ENCODE results near the gene DCC. TPM values are rescaled to one million over a fixed set of nuclear protein-coding genes. Genes with fewer than 3 reads are reported as not detected.

Gene DCC
- total and polyA plus RNA-seq, 4 experiments from 2014 or later, result not detected

DNA sequence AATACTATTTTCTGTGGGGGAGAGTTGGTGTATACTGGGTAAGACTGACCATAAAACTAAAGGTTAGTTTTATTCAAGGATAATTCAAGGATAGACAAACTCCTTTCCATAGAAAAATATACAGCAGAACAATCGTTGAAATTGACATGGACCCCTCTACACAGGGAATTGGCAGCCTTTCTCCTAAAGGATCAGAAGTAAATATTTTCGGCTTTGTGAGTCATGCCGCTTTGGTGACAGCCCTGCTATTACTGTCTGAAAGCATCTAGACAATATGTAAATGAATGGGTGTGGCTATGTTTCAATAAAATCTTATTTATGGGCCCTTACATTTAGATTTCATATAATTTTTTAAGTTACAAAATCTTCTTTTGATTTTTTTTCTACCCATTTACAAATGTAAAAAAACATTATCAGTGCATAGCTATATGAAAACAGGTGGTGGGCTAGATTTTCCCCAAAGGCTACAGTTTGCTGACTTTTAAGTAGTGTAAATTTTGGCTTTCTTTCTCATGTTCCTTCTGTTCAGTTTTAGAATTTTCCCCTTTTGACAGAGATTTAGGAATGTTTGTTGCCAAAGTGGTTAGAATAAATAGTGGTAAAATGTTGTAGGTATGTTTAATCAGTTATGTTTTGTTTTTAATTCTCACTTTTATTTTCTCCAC lies 270.6 kb downstream of the DCC start:
- Histone ChIP-seq H3K27ac (ENCODE audit: low read depth, low read length) (no peak overlapping the region), H3K4me1 (ENCODE audit: insufficient read depth, low read length) (no peaks in the 10 kb centered on the region), H3K9me3 (ENCODE audit: control insufficient read depth in 1 of 2, low read length in 2 of 2) (no peaks in the 10 kb centered on the region), H3K4me3 (ENCODE audit: low read length in 2 of 2) (no peak overlapping the region), H3K27me3 (ENCODE audit: insufficient read depth, low read length) (no peaks in the 10 kb centered on the region), H3K36me3 (ENCODE audit: insufficient read depth, low read length) (no peaks in the 10 kb centered on the region)
- no peak overlapping the region for H3K4me3 Mint-ChIP-seq
- POLR2A ChIA-PET (ENCODE audit: partially characterized antibody), result no interaction called here
- peaks cover 0 to 5% (median 2%) of the 10 kb centered on the region in 8 donors for H3K9me3 Mint-ChIP-seq
- H3K36me3 Mint-ChIP-seq, result no peaks in the 10 kb centered on the region
- H3K27me3 Mint-ChIP-seq, result no peaks in the 10 kb centered on the region
- H3K4me1 Mint-ChIP-seq, result no peaks in the 10 kb centered on the region
- intact Hi-C loops (cut with micrococcal nuclease), result no loop called here
- no peak for DNase-seq
- CTCF ChIA-PET (ENCODE audit: partially characterized antibody), result no interaction called here
- H3K27ac Mint-ChIP-seq, result no peak overlapping the region

DNA sequence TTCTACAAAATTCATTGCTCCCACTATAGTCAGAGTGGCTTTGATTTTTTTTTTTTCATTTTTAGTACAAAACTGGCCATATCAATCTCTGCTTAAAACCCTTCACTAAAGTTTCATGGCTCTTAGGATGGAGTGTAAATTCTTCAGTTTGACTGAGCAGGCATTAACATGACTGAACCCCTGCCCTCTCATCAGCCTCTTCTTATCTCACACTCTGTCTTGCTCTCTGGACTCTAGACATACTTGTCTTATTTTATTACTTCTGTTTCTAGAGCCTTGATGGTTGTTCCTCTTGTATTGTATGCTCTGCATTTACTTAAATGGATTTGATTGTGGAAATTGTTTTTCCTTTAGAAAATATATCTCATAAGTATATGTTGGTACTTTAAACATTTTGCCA lies 272.4 kb downstream of the DCC start:
- DNase-seq, result no peak
- no peaks in the 10 kb centered on the region for H3K9me3 ChIP-seq (ENCODE audit: control insufficient read depth in 1 of 2, low read length in 2 of 2)
- ChIA-PET CTCF (ENCODE audit: partially characterized antibody) (no interaction called here), POLR2A (ENCODE audit: partially characterized antibody) (no interaction called here)
- H3K9me3 Mint-ChIP-seq, result peaks cover 0 to 7% (median 2%) of the 10 kb centered on the region in 8 donors
- no peaks in the 10 kb centered on the region for H3K36me3 Mint-ChIP-seq
- no peaks in the 10 kb centered on the region for H3K27me3 Mint-ChIP-seq
- no peaks in the 10 kb centered on the region for H3K36me3 ChIP-seq (ENCODE audit: insufficient read depth, low read length)
- no peaks in the 10 kb centered on the region for H3K4me1 Mint-ChIP-seq
- intact Hi-C loops (cut with micrococcal nuclease), result no loop called here
- H3K4me1 ChIP-seq (ENCODE audit: insufficient read depth, low read length), result no peaks in the 10 kb centered on the region
- H3K27me3 ChIP-seq (ENCODE audit: insufficient read depth, low read length), result no peaks in the 10 kb centered on the region
- no peak overlapping the region for H3K4me3 ChIP-seq (ENCODE audit: low read length in 2 of 2)
- H3K27ac ChIP-seq (ENCODE audit: low read depth, low read length), result no peak overlapping the region
- H3K27ac Mint-ChIP-seq, result no peak overlapping the region
- no peak overlapping the region for H3K4me3 Mint-ChIP-seq

DNA sequence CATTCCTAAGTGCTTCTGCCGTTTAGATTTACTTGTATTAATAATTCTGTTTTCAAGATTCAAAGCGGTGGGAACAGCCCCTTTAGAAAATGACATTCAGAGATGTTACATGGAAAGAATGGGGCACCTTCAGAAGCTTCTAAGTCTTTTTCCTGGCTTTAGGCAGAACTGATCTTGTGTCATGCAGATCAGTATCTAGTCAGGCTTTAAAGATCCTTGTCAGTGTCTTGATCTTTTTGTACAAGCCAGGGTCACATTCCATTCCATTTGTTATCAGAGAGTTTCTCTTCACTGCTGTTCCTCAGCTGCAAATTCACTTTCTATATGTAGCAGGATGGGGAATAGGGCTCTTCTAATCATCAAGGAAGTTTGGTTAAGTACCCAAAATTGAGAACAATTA lies 275.3 kb downstream of the DCC start:
- H3K4me1 ChIP-seq (ENCODE audit: insufficient read depth, low read length), result no peaks in the 10 kb centered on the region
- H3K4me3 ChIP-seq (ENCODE audit: low read length in 2 of 2), result no peak overlapping the region
- ChIA-PET CTCF (ENCODE audit: partially characterized antibody) (no interaction called here), POLR2A (ENCODE audit: partially characterized antibody) (no interaction called here)
- no peak overlapping the region for H3K27ac ChIP-seq (ENCODE audit: low read depth, low read length)
- no peaks in the 10 kb centered on the region for H3K36me3 ChIP-seq (ENCODE audit: insufficient read depth, low read length)
- Mint-ChIP-seq H3K27ac (no peak overlapping the region), H3K4me1 (no peaks in the 10 kb centered on the region), H3K36me3 (no peaks in the 10 kb centered on the region), H3K27me3 (no peaks in the 10 kb centered on the region), H3K9me3 (peaks cover 0 to 5% (median 2%) of the 10 kb centered on the region in 8 donors), H3K4me3 (no peak overlapping the region)
- H3K27me3 ChIP-seq (ENCODE audit: insufficient read depth, low read length), result no peaks in the 10 kb centered on the region
- H3K9me3 ChIP-seq (ENCODE audit: control insufficient read depth in 1 of 2, low read length in 2 of 2), result no peaks in the 10 kb centered on the region
- no peak for DNase-seq
- intact Hi-C loops (cut with micrococcal nuclease), result no loop called here

DNA sequence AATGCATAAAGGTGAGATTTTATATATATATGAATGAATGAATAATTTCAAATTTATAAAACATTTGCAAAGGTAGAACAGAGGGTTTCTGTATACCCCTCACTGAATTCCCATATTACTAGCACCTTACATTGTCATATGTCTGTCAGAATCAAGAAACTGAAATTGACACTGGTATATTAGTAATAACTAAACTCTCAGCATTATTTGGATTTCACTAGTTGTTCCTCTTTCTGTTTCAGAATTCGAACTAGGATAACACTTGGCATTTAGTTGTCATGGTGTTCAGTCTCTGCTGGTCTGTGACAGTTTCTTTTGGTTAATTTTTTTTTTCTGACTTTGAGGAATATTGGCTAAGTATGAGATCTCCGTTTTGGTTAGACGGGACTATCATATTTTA lies 275.9 kb downstream of the DCC start:
- Mint-ChIP-seq H3K4me1 (no peaks in the 10 kb centered on the region), H3K27me3 (no peaks in the 10 kb centered on the region), H3K4me3 (no peak overlapping the region), H3K27ac (no peak overlapping the region), H3K9me3 (peaks cover 0 to 5% (median 2%) of the 10 kb centered on the region in 8 donors), H3K36me3 (no peaks in the 10 kb centered on the region)
- Histone ChIP-seq H3K36me3 (ENCODE audit: insufficient read depth, low read length) (no peaks in the 10 kb centered on the region), H3K4me1 (ENCODE audit: insufficient read depth, low read length) (no peaks in the 10 kb centered on the region), H3K27ac (ENCODE audit: low read depth, low read length) (no peak overlapping the region), H3K4me3 (ENCODE audit: low read length in 2 of 2) (no peak overlapping the region), H3K9me3 (ENCODE audit: control insufficient read depth in 1 of 2, low read length in 2 of 2) (no peaks in the 10 kb centered on the region), H3K27me3 (ENCODE audit: insufficient read depth, low read length) (no peaks in the 10 kb centered on the region)
- intact Hi-C loops (cut with micrococcal nuclease), result no loop called here
- ChIA-PET CTCF (ENCODE audit: partially characterized antibody) (no interaction called here), POLR2A (ENCODE audit: partially characterized antibody) (no interaction called here)
- no peak for DNase-seq

DNA sequence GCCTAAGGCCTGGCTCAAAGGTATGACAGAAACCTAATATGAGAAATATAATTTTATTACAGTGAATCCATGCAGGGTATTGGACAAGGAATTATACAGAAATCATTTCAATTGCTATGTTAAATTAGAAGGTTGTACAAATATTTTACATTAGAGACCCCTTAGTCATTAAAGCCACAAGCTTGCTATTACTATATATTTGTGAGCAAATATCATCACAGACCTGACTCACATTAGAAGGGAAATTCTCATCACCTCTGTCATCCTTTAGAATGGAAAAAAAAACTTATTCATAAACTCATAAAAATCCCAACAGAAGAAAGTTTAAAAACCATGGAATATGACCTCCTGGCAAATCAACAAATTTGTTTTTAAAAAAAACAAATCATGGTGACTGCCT lies 277.9 kb downstream of the DCC start:
- Histone ChIP-seq H3K4me3 (ENCODE audit: low read length in 2 of 2) (no peak overlapping the region), H3K36me3 (ENCODE audit: insufficient read depth, low read length) (no peaks in the 10 kb centered on the region), H3K27me3 (ENCODE audit: insufficient read depth, low read length) (no peaks in the 10 kb centered on the region), H3K4me1 (ENCODE audit: insufficient read depth, low read length) (no peaks in the 10 kb centered on the region), H3K9me3 (ENCODE audit: control insufficient read depth in 1 of 2, low read length in 2 of 2) (peaks cover 0 to 6% of the 10 kb centered on the region in 2 donors), H3K27ac (ENCODE audit: low read depth, low read length) (no peak overlapping the region)
- H3K27me3 Mint-ChIP-seq, result no peaks in the 10 kb centered on the region
- DNase-seq, result no peak
- ChIA-PET POLR2A (ENCODE audit: partially characterized antibody) (no interaction called here), CTCF (ENCODE audit: partially characterized antibody) (no interaction called here)
- H3K27ac Mint-ChIP-seq, result no peak overlapping the region
- intact Hi-C loops (cut with micrococcal nuclease), result no loop called here
- H3K4me3 Mint-ChIP-seq, result no peak overlapping the region
- no peaks in the 10 kb centered on the region for H3K4me1 Mint-ChIP-seq
- H3K36me3 Mint-ChIP-seq, result no peaks in the 10 kb centered on the region
- H3K9me3 Mint-ChIP-seq, result peaks cover 0 to 8% (median 0%) of the 10 kb centered on the region in 8 donors

DNA sequence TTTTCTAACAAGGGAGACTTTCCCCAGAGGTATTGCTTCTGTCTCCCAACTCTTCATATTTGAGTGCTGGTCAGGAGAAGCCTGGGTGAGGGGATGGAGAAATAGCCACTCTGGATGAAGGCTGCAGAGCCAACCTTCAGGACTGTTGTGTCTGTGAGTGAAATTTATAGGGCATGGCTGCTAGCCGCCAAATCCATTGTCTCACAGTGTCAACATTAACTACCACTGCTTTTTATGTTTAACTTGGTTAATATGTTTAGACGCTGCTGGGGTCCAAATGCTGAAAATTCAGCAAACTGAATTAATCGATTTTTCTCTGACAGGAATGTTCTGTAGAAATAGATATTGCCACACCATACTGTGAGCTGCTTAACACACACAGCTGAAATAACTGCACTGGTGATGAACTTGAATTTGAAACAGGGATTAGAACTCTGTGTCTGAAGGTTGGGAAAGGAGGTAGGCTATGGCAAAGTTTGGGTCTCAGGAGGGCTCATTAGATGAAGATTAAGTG lies 281.0 kb downstream of the DCC start:
- CTCF ChIA-PET (ENCODE audit: partially characterized antibody), result no interaction called here
- H3K27me3 Mint-ChIP-seq, result no peaks in the 10 kb centered on the region
- intact Hi-C loops (cut with micrococcal nuclease), result no loop called here

DNA sequence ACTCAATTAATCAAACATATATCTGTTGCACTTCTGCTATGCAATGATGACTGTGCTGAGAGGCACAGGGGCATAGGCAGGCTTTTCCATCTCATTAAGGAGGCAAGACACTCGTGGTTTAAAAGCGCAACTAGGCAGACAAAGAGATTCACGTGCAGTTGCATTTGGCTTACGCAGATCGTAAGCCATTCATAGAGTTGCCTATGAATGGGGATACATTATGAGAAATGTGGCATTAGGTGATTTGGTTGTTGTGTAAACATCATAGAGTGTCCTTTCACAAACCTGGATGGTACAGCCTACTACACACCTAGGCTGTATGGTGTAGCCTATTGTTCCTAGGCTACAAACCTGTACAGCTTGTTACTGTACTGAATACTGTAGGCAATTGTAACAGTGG lies 284.7 kb downstream of the DCC start:
- H3K4me3 ChIP-seq (ENCODE audit: low read length in 2 of 2), result no peak overlapping the region
- H3K4me1 Mint-ChIP-seq, result no peaks in the 10 kb centered on the region
- no peaks in the 10 kb centered on the region for H3K36me3 Mint-ChIP-seq
- H3K27me3 ChIP-seq (ENCODE audit: insufficient read depth, low read length), result no peaks in the 10 kb centered on the region
- no peaks in the 10 kb centered on the region for H3K4me1 ChIP-seq (ENCODE audit: insufficient read depth, low read length)
- DNase-seq, result no peak
- CTCF ChIA-PET (ENCODE audit: partially characterized antibody), result no interaction called here
- H3K27me3 Mint-ChIP-seq, result no peaks in the 10 kb centered on the region
- POLR2A ChIA-PET (ENCODE audit: partially characterized antibody), result no interaction called here
- no peaks in the 10 kb centered on the region for H3K36me3 ChIP-seq (ENCODE audit: insufficient read depth, low read length)
- H3K27ac ChIP-seq (ENCODE audit: low read depth, low read length), result no peak overlapping the region
- no peak overlapping the region for H3K4me3 Mint-ChIP-seq
- intact Hi-C loops (cut with micrococcal nuclease), result no loop called here
- peaks cover 0 to 7% (median 0%) of the 10 kb centered on the region in 8 donors for H3K9me3 Mint-ChIP-seq
- no peak overlapping the region for H3K27ac Mint-ChIP-seq
- peaks cover 0 to 6% of the 10 kb centered on the region in 2 donors for H3K9me3 ChIP-seq (ENCODE audit: control insufficient read depth in 1 of 2, low read length in 2 of 2)

More for the DNA sequence above, 281.0 kb downstream of the DCC start:
- H3K9me3 ChIP-seq (ENCODE audit: control insufficient read depth in 1 of 2, low read length in 2 of 2), result peaks cover 0 to 6% of the 10 kb centered on the region in 2 donors
- no peak for DNase-seq
- H3K4me3 ChIP-seq (ENCODE audit: low read length in 2 of 2), result no peak overlapping the region
- no peak overlapping the region for H3K27ac Mint-ChIP-seq
- H3K4me1 ChIP-seq (ENCODE audit: insufficient read depth, low read length), result no peaks in the 10 kb centered on the region
- peaks cover 0 to 8% (median 0%) of the 10 kb centered on the region in 8 donors for H3K9me3 Mint-ChIP-seq
- no peaks in the 10 kb centered on the region for H3K36me3 Mint-ChIP-seq
- no peak overlapping the region for H3K4me3 Mint-ChIP-seq
- no peaks in the 10 kb centered on the region for H3K36me3 ChIP-seq (ENCODE audit: insufficient read depth, low read length)
- no peaks in the 10 kb centered on the region for H3K4me1 Mint-ChIP-seq
- H3K27me3 ChIP-seq (ENCODE audit: insufficient read depth, low read length), result no peaks in the 10 kb centered on the region
- H3K27ac ChIP-seq (ENCODE audit: low read depth, low read length), result no peak overlapping the region
- POLR2A ChIA-PET (ENCODE audit: partially characterized antibody), result no interaction called here
